PC-3 (cell line): ENCODE results near the gene WFS1.

Source experiments
- CTCF ChIP-seq: fragments of 300-600 bp; sonication (generic); conservative IDR thresholded peaks from 2 replicates; pipeline ENCODE4 v1.5.1; 2017; ENCODE audit warnings: antibody characterized with exemption, low read depth, mild to moderate bottlenecking, low read length
- EZH2 ChIP-seq: fragments of 300-600 bp; sonication (generic); IDR thresholded peaks from one replicate; pipeline ENCODE4 v1.6.1; 2017; ENCODE audit warnings: antibody characterized with exemption, mild to moderate bottlenecking, low read length; ENCODE audit not compliant: unreplicated experiment
- EZH2phosphoT487 ChIP-seq: fragments of 300-600 bp; sonication (generic); IDR thresholded peaks from 2 replicates; pipeline ENCODE4 v1.6.1; 2018; ENCODE audit warnings: mild to moderate bottlenecking, antibody characterized with exemption, low read length, borderline replicate concordance

- TF ChIP-seq CTCF, result no peak
- no peak for TF ChIP-seq EZH2
- TF ChIP-seq EZH2phosphoT487, result no peak
Measured at GRCh38 chr4:6352031-6352692, 82.5 kb downstream of the WFS1 start.
